ENCODE data around the gene CEACAM8. TPM values are rescaled to one million over a fixed set of nuclear protein-coding genes. Genes with fewer than 3 reads are reported as not detected.
"Not testable (repeated sequence)": the region's sequence is repeated elsewhere in the genome, so short reads cannot be mapped to it uniquely, and the experiment has no call there.

Gene CEACAM8
- total and polyA plus RNA-seq, 2 donors (not counting 1 experiment from before 2014, with no cell fraction given): not detected

- H3K27ac ChIP-seq (ENCODE audit: low read length in 2 of 2): no peak overlapping the region
- ChIA-PET POLR2A (no interaction called here), CTCF (no interaction called here)
- H3K27me3 Mint-ChIP-seq: peaks cover 25% of the 10 kb centered on the region
- TF ChIP-seq EZH2 (IDR thresholded peaks at IDR 0.05; ENCODE audit: borderline replicate concordance, insufficient read depth, low read depth, low read length, poor library complexity, severe bottlenecking) (no peak), CTCF (IDR thresholded peaks at IDR 0.05) (no peak)
- H3K36me3 ChIP-seq (replicated peaks in 1 of 2; ENCODE audit: control extremely low read depth in 1 of 2, control insufficient read depth in 1 of 2, extremely low read depth in 1 of 2, insufficient read depth in 2 of 2, low read length in 1 of 2): no peaks in the 10 kb centered on the region
- no peak overlapping the region for H3K4me2 ChIP-seq (replicated peaks; ENCODE audit: low read depth, low read length, poor library complexity, severe bottlenecking)
- H3K4me1 ChIP-seq (ENCODE audit: control insufficient read depth in 2 of 2, insufficient read depth in 2 of 2, low read length in 2 of 2): no peaks in the 10 kb centered on the region
- no peak overlapping the region for H3K4me3 Mint-ChIP-seq
- intact Hi-C loops (cut with micrococcal nuclease): no loop called here
- no peak overlapping the region for H2AFZ ChIP-seq (ENCODE audit: insufficient read depth, low read depth, low read length, poor library complexity, severe bottlenecking)
- H3K27me3 ChIP-seq (replicated peaks in 1 of 4; ENCODE audit: control extremely low read depth in 1 of 4, control insufficient read depth in 3 of 4, insufficient read depth in 4 of 4, low read length in 3 of 4): peaks cover 0 to 7% (median 0%) of the 10 kb centered on the region in 4 experiments
- no peaks in the 10 kb centered on the region for H3K79me2 ChIP-seq (ENCODE audit: control insufficient read depth, insufficient read depth, low read length)
- no peaks in the 10 kb centered on the region for H3K4me1 Mint-ChIP-seq
- no peak overlapping the region for H3K9ac ChIP-seq (ENCODE audit: low read length)
- DNase-seq: no peak
- H4K20me1 ChIP-seq (ENCODE audit: control insufficient read depth, insufficient read depth, low read length, poor library complexity, severe bottlenecking): no peaks in the 10 kb centered on the region
- H3K4me3 ChIP-seq (ENCODE audit: control extremely low read depth in 1 of 5, extremely low read depth in 1 of 5, insufficient read depth in 1 of 5, low read depth in 2 of 5, low read length in 4 of 5): no peak overlapping the region
- 100% methylated on average over 4 of the region's 5 CpGs for WGBS (ENCODE audit: insufficient coverage)
- no peak for ATAC-seq (ENCODE audit: low read depth)
- H3K27ac Mint-ChIP-seq: no peak overlapping the region
- peaks cover 0 to 4% (median 0%) of the 10 kb centered on the region in 3 donors for H3K9me3 ChIP-seq (ENCODE audit: control extremely low read depth in 1 of 3, control insufficient read depth in 2 of 3, insufficient read depth in 1 of 3, low read length in 2 of 3)
- no peaks in the 10 kb centered on the region for H3K9me3 Mint-ChIP-seq (ENCODE audit: insufficient read depth)
Observed at GRCh38 chr19:42613666-42614065, 18.9 kb upstream of the CEACAM8 start.

- H3K27me3 Mint-ChIP-seq: peaks cover 34% of the 10 kb centered on the region
- H3K79me2 ChIP-seq (ENCODE audit: control insufficient read depth, insufficient read depth, low read length); H3K4me3 Mint-ChIP-seq; H4K20me1 ChIP-seq (ENCODE audit: control insufficient read depth, insufficient read depth, low read length, poor library complexity, severe bottlenecking); H3K27me3 ChIP-seq (replicated peaks in 1 of 4; ENCODE audit: control extremely low read depth in 1 of 4, control insufficient read depth in 3 of 4, insufficient read depth in 4 of 4, low read length in 3 of 4); H3K9ac ChIP-seq (ENCODE audit: low read length); H3K4me1 ChIP-seq (ENCODE audit: control insufficient read depth in 2 of 2, insufficient read depth in 2 of 2, low read length in 2 of 2); H3K36me3 ChIP-seq (replicated peaks in 1 of 2; ENCODE audit: control extremely low read depth in 1 of 2, control insufficient read depth in 1 of 2, extremely low read depth in 1 of 2, insufficient read depth in 2 of 2, low read length in 1 of 2); H2AFZ ChIP-seq (ENCODE audit: insufficient read depth, low read depth, low read length, poor library complexity, severe bottlenecking); H3K9me3 Mint-ChIP-seq (ENCODE audit: insufficient read depth); intact Hi-C loops (cut with micrococcal nuclease); CTCF ChIA-PET; H3K4me1 Mint-ChIP-seq; H3K9me3 ChIP-seq (ENCODE audit: control extremely low read depth in 1 of 3, control insufficient read depth in 2 of 3, insufficient read depth in 1 of 3, low read length in 2 of 3); DNase-seq; ATAC-seq (ENCODE audit: low read depth); POLR2A ChIA-PET; H3K4me2 ChIP-seq (replicated peaks; ENCODE audit: low read depth, low read length, poor library complexity, severe bottlenecking); H3K4me3 ChIP-seq (ENCODE audit: control extremely low read depth in 1 of 5, extremely low read depth in 1 of 5, insufficient read depth in 1 of 5, low read depth in 2 of 5, low read length in 4 of 5); H3K27ac ChIP-seq (ENCODE audit: low read length in 2 of 2); H3K27ac Mint-ChIP-seq: not testable (repeated sequence)
- WGBS (ENCODE audit: insufficient coverage): 94% methylated on average over 20 of the region's 33 CpGs
Observed at GRCh38 chr19:42610401-42610915, 15.7 kb upstream of the CEACAM8 start.

All from B cell (primary cell).